HUES6 (cell line): ENCODE data around the gene MICU1.

Source experiments
- H3K27ac ChIP-seq: 2 replicates; pipeline ENCODE4 v1.7.0; 2013; ENCODE audit warnings: low read depth, mild to moderate bottlenecking, low read length, inconsistent platforms
- H3K27me3 ChIP-seq: 2 replicates; pipeline ENCODE4 v1.6.1; 2013; ENCODE audit warnings: low read length; ENCODE audit not compliant: control insufficient read depth, insufficient read depth
- H3K36me3 ChIP-seq: 2 replicates; pipeline ENCODE4 v1.6.1; 2013; ENCODE audit warnings: low read length; ENCODE audit not compliant: control insufficient read depth, insufficient read depth
- H3K4me1 ChIP-seq: 2 replicates; pipeline ENCODE4 v1.6.1; 2013; ENCODE audit warnings: low read length; ENCODE audit not compliant: control insufficient read depth, insufficient read depth
- H3K4me3 ChIP-seq: 2 replicates; pipeline ENCODE4 v1.5.1; 2013; ENCODE audit warnings: low read depth, low read length
- H3K9ac ChIP-seq: one replicate; pipeline ENCODE4 v1.6.1; 2013; ENCODE audit warnings: mild to moderate bottlenecking, low read length
- H3K9me3 ChIP-seq: 2 replicates; pipeline ENCODE4 v1.6.1; 2013; ENCODE audit warnings: low read depth, low read length; ENCODE audit not compliant: control insufficient read depth, insufficient read depth

The MICU1 gene

DNA sequence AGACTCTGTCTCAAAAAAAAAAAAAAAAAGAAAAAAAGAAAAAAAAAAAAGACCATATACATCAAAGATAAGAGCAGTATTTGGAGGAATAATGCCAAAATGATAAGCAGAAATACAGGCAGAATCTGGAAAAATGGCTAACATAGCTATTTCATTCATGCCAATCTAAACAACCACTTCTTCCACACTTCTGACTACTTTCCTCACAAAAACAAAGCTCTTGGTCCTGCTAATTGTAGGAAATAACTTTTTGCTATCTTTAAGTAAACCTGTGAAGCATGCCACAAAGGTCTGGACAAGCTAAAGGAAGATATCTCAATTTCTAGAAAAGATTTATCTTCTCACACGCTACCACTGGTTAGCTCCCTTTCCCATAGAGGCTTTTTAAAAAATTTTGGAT is 30.4 kb downstream of the MICU1 start:
- Histone ChIP-seq H3K4me3 (no peak overlapping the region), H3K9me3 (no peaks in the 10 kb centered on the region), H3K27me3 (no peaks in the 10 kb centered on the region), H3K27ac (no peak overlapping the region), H3K4me1 (peaks cover 4% of the 10 kb centered on the region; the same call in 1 of the 2 replicates), H3K9ac (no peak overlapping the region), H3K36me3 (no peaks in the 10 kb centered on the region)

DNA sequence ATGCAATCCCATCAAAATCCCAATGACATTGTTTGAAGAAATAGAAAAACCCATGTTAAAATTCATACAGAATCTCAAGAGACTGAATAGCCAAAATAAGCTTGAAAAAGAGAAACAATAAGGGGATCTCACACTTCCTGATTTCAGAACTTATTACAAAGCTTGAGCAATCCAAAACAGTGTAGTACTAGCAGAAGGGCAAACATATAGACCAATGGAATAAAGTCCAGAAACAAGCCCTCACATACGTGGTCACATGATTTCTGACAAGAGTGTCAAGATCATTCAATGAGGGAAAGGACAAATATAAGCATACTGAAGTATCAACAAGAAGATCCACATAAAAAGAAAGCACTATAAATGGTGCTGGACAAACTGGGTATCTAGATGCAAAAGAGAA is 31.9 kb downstream of the MICU1 start:
- no peak overlapping the region for H3K27ac ChIP-seq
- no peaks in the 10 kb centered on the region for H3K9me3 ChIP-seq
- H3K4me3 ChIP-seq: no peak overlapping the region
- peaks cover 2% of the 10 kb centered on the region; the same call in 1 of the 2 replicates for H3K4me1 ChIP-seq
- H3K36me3 ChIP-seq: no peaks in the 10 kb centered on the region
- no peak overlapping the region for H3K9ac ChIP-seq
- no peaks in the 10 kb centered on the region for H3K27me3 ChIP-seq

DNA sequence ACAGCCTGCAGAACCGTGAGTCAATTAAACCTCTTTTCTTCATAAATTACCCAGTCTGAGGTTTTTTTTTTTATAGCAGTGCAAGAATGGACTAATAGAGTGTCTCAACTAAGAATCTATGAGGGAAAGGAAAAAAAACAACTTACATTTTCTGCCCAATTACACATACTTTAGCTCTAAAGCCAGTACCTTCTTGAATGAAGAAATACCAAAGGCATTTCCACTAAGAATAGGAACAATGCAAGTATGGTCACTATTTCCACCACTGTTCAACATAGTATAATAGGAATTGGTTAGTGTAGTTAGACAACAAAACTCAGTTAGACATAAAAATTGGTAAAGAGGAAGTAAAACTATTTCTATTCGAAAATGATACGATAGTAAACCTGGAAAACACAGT is 37.6 kb downstream of the MICU1 start:
- H3K9me3 ChIP-seq: no peaks in the 10 kb centered on the region
- no peaks in the 10 kb centered on the region for H3K4me1 ChIP-seq
- no peak overlapping the region for H3K27ac ChIP-seq
- H3K9ac ChIP-seq: no peak overlapping the region
- no peaks in the 10 kb centered on the region for H3K36me3 ChIP-seq
- H3K4me3 ChIP-seq: no peak overlapping the region
- H3K27me3 ChIP-seq: no peaks in the 10 kb centered on the region

DNA sequence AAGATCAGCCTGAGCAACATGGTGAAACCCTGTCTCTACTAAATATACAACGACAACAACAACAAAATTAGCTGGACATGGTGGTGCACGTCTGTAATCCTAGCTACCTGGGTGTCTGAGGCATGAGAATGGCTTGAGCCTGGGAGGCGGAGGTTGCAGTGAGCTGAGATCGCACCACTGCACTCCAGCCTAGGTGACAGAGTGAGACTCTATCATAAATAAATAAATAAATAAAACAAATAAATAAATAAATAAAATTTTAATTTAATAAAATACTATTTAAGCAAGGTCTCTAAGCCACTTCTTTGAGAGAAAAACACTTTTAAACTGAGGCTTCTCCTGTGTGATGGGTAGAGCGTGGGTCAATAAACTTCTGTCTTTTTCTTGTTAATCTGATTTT is 38.3 kb downstream of the MICU1 start:
- H3K9ac ChIP-seq: no peak overlapping the region
- H3K4me3 ChIP-seq: no peak overlapping the region
- no peaks in the 10 kb centered on the region for H3K4me1 ChIP-seq
- no peaks in the 10 kb centered on the region for H3K27me3 ChIP-seq
- no peak overlapping the region for H3K27ac ChIP-seq
- no peaks in the 10 kb centered on the region for H3K36me3 ChIP-seq
- H3K9me3 ChIP-seq: no peaks in the 10 kb centered on the region

GRCh38 chr10:72574636-72575035 is 51.2 kb downstream of the MICU1 start:
- H3K27me3 ChIP-seq: no peaks in the 10 kb centered on the region

DNA sequence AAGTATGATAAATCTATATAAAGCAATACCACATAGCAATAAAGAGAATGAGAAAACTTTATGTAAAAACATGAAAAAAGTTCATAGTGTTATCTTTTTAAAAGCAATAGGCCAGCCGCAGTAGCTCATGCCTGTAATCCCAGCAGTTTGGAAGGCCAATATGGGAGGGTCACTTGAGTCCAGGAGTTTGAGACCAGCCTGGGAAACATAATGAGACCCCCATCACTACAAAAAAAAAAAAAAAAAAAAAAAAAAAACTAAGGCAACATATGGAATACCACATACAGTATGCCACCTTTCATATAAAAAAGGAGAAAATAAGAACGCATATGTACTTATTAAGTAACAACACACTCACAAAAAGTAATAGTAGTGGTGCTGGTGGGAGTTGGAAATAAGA is 52.8 kb downstream of the MICU1 start:
- Histone ChIP-seq H3K36me3 (no peaks in the 10 kb centered on the region), H3K27me3 (no peaks in the 10 kb centered on the region), H3K4me3 (no peak overlapping the region), H3K9me3 (no peaks in the 10 kb centered on the region), H3K27ac (no peak overlapping the region), H3K4me1 (no peaks in the 10 kb centered on the region), H3K9ac (no peak overlapping the region)

More at GRCh38 chr10:72574636-72575035, 51.2 kb downstream of the MICU1 start:
- Histone ChIP-seq H3K9ac (no peak overlapping the region), H3K36me3 (no peaks in the 10 kb centered on the region), H3K27ac (no peak overlapping the region), H3K4me1 (no peaks in the 10 kb centered on the region), H3K4me3 (no peak overlapping the region), H3K9me3 (no peaks in the 10 kb centered on the region)

- H3K36me3 ChIP-seq: peaks cover 13% of the 10 kb centered on the region
- no peaks in the 10 kb centered on the region for H3K27me3 ChIP-seq
- H3K4me1 ChIP-seq: no peaks in the 10 kb centered on the region
- H3K9me3 ChIP-seq: no peaks in the 10 kb centered on the region
- H3K4me3 ChIP-seq: no peak overlapping the region
- H3K9ac ChIP-seq: no peak overlapping the region
- no peak overlapping the region for H3K27ac ChIP-seq
Measured at GRCh38 chr10:72567889-72568640, 57.8 kb downstream of the MICU1 start.

DNA sequence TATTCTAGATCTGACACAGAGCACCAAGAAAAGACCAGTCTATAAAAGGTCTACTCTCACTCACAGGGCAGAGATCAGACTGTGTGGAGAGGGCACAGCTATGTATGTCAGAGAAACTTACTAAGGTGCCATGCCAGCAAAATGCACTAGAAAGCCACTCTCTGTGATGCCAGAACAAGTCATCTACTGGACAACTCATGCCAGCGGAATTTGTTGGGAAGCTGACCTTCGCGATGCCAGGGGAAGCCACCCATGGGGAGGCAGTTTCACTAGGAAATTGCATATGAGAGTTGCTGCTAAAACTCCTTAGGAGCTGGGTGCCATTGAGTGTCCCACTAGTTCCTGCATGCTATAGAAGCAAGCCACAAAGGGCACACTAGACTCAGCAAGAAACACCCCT is 58.5 kb downstream of the MICU1 start:
- Histone ChIP-seq H3K4me1 (no peaks in the 10 kb centered on the region), H3K36me3 (peaks cover 20% of the 10 kb centered on the region), H3K27me3 (no peaks in the 10 kb centered on the region), H3K27ac (no peak overlapping the region), H3K9ac (no peak overlapping the region), H3K9me3 (no peaks in the 10 kb centered on the region), H3K4me3 (no peak overlapping the region)

GRCh38 chr10:72564596-72564995 is 61.3 kb downstream of the MICU1 start:
- Histone ChIP-seq H3K4me1 (no peaks in the 10 kb centered on the region), H3K9ac (no peak overlapping the region), H3K36me3 (peaks cover 45% of the 10 kb centered on the region), H3K27me3 (no peaks in the 10 kb centered on the region), H3K27ac (no peak overlapping the region), H3K9me3 (peaks cover 7% of the 10 kb centered on the region), H3K4me3 (no peak overlapping the region)

GRCh38 chr10:72563327-72563932 is 62.4 kb downstream of the MICU1 start:
- Histone ChIP-seq H3K9me3 (peaks cover 7% of the 10 kb centered on the region), H3K4me3 (no peak overlapping the region), H3K27ac (no peak overlapping the region), H3K9ac (no peak overlapping the region), H3K4me1 (no peaks in the 10 kb centered on the region), H3K36me3 (peaks cover 49% of the 10 kb centered on the region), H3K27me3 (no peaks in the 10 kb centered on the region)

GRCh38 chr10:72561745-72562166 is 64.1 kb downstream of the MICU1 start:
- H3K4me1 ChIP-seq: no peaks in the 10 kb centered on the region
- H3K36me3 ChIP-seq: peaks cover 49% of the 10 kb centered on the region
- no peak overlapping the region for H3K27ac ChIP-seq
- no peak overlapping the region for H3K4me3 ChIP-seq
- H3K9ac ChIP-seq: no peak overlapping the region
- peaks cover 7% of the 10 kb centered on the region for H3K9me3 ChIP-seq
- no peaks in the 10 kb centered on the region for H3K27me3 ChIP-seq
